Measurements from ENCODE around the gene C1orf185.
"Not testable (repeated sequence)": the region's sequence is repeated elsewhere in the genome, so short reads cannot be mapped to it uniquely, and the experiment has no call there.

C1orf185 gene

GRCh38 chr1:51139474-51139873 is 37.4 kb downstream of the C1orf185 start:
- no peak for DNase-seq

- no peak for DNase-seq
Observed at GRCh38 chr1:51147394-51147793, 45.4 kb downstream of the C1orf185 start.

- DNase-seq = no peak
Observed at GRCh38 chr1:51154776-51155175, 52.7 kb downstream of the C1orf185 start.

- no peak for DNase-seq
Observed at GRCh38 chr1:51156752-51157151, 54.7 kb downstream of the C1orf185 start.

- no peak for DNase-seq
Observed at GRCh38 chr1:51157395-51157794, 55.4 kb downstream of the C1orf185 start.

GRCh38 chr1:51158263-51158662 is 56.2 kb downstream of the C1orf185 start:
- DNase-seq = no peak

- not testable (repeated sequence) for DNase-seq
Observed at GRCh38 chr1:51162560-51162959, 60.5 kb downstream of the C1orf185 start.

- DNase-seq = no peak
Observed at GRCh38 chr1:51165540-51165939, 63.5 kb downstream of the C1orf185 start.

- DNase-seq = peak; percentile 32 to 62
Observed at GRCh38 chr1:51168266-51168845, 66.3 kb downstream of the C1orf185 start.

GRCh38 chr1:51168936-51169335 is 66.9 kb downstream of the C1orf185 start:
- DNase-seq = no peak

- peak; percentile 78 to 92 for DNase-seq
Observed at GRCh38 chr1:51170342-51170741, 68.3 kb downstream of the C1orf185 start.

- peak in 1 of 2 donors; percentile 25 for DNase-seq
Observed at GRCh38 chr1:51172811-51173210, 70.8 kb downstream of the C1orf185 start.

GRCh38 chr1:51175278-51175677 is 73.2 kb downstream of the C1orf185 start:
- peak; percentile 98 for DNase-seq

GRCh38 chr1:51177988-51178387 is 76.0 kb downstream of the C1orf185 start:
- not testable (repeated sequence) for DNase-seq

- DNase-seq = no peak
Observed at GRCh38 chr1:51188230-51188629, 86.2 kb downstream of the C1orf185 start.

GRCh38 chr1:51189421-51190073 is 87.5 kb downstream of the C1orf185 start:
- DNase-seq = peak; percentile 44 to 79

- DNase-seq = peak; percentile 37 to 43
Observed at GRCh38 chr1:51190961-51191360, 88.9 kb downstream of the C1orf185 start.

- peak; percentile 39 to 92 for DNase-seq
Observed at GRCh38 chr1:51192213-51192843, 90.3 kb downstream of the C1orf185 start.

- no peak for DNase-seq
Observed at GRCh38 chr1:51193564-51193963, 91.5 kb downstream of the C1orf185 start.
